Stimulated activated CD4-positive, alpha-beta T cell treated with anti-CD3 and anti-CD28 coated beads, Interleukin-15, amount 100 ng/mL, for 48 hours (primary cell): ENCODE results near the gene PTPRJ.
"Not testable (repeated sequence)": the region's sequence is repeated elsewhere in the genome, so short reads cannot be mapped to it uniquely, and the experiment has no call there.

ENCODE experiments used
- DNase-seq, 2 donors: peaks; one replicate each; pipeline ENCODE4 v3.0.0-alpha.2; 2020; ENCODE audit warnings: low read depth in 2 of 2

The PTPRJ gene

DNA sequence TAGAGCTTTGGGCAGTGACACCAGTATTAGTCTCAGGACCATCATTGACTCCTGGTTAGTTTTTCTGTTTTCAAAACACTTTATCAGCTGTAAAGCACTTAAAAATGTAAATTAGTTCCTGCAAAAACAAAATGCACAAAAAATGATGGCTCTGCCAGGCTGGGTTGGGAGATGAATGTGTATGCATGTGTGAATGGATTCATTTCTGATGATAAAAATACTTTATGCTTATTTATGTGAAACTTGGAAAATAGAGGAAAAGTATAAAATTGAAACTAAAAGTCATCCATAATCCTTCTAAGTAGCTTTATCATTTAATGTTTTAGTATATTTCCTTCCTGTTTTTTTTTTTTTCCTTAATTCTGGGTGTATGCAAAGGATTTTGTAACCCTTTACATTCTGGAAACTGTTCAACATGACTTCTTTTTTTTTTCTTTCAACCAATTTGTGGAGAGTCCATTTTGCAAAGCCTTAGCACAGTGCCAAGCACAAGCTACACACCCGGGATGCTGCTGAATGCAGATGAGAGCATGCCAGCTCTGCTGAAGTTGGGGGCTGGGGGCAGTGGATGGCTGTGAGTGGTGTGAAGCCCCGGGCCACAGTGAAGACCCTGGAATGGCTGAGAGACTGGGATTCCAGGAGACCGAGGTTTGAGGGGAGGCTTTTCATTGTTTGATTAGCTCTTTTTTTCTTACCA lies 37.6 kb downstream of the PTPRJ start:
- DNase-seq = no peak

DNA sequence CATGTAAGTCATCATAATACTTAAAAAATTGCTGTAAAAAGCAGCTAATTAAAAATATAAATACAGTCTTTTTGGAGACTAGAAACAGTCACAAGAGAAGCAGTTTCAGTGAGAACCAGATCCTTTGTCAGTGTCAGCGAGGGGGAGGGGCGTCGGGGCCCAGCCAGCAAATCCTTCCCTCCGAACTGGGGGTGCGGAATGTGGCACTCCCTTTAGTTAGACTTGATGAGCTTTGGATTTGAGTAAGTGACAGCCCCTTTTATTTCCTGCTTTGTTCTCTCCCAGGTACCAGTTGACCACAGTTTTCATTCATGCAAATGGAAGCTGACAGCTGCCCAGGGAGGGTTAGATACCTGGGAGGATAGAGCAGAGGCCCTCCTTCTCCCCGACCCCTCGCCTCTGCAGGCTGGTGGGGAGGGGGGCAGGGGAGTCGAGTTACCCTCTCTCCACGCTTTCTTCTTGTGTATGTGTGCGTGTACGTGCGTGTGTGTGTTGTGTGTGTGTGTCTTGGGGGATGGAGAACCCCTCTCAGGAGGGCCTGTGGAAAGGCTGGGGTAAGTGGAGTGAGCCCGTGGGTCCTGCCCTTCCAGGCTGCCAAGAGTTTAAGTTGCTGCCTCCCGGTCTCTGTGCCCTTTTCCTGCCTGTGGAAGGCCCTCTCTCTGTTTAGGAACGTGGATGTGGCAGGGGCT lies 38.3 kb downstream of the PTPRJ start:
- no peak for DNase-seq

DNA sequence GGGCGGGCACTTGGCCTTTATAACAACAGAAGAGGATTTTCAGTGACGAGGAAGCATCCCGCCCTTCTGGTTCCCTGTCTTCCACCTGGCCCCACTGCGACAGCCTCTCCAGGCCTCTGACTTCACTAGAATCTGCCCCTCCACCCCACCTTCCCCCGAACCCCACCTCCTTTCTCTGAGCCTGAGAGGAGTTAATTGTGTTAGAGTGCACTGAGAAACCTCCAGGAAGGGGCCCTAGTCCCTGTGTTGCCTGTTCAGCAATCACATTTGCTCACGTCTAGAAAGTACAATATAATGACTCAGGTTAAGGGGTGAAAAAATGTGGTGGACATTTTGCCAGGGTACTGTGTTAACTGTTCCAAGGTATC lies 38.8 kb downstream of the PTPRJ start:
- no peak for DNase-seq

DNA sequence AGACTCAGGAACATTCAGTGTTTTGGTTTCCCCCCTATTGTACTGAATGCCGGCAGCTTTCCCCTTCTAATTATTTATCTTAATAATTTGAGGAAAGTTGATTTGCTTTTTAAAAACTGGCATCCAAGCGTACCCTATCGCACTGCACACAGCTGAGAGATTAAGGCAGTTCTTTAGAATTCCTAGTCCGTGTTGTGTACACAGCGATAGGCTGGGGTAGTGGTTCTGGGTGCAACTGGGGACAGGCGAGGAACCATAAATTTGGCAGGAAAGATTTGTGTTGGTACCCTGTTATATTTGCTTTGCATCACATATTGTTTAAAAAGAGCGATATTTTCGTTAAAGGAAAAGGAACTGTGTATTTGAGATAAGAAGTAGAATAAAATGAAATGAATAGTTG lies 39.2 kb downstream of the PTPRJ start:
- DNase-seq = no peak

DNA sequence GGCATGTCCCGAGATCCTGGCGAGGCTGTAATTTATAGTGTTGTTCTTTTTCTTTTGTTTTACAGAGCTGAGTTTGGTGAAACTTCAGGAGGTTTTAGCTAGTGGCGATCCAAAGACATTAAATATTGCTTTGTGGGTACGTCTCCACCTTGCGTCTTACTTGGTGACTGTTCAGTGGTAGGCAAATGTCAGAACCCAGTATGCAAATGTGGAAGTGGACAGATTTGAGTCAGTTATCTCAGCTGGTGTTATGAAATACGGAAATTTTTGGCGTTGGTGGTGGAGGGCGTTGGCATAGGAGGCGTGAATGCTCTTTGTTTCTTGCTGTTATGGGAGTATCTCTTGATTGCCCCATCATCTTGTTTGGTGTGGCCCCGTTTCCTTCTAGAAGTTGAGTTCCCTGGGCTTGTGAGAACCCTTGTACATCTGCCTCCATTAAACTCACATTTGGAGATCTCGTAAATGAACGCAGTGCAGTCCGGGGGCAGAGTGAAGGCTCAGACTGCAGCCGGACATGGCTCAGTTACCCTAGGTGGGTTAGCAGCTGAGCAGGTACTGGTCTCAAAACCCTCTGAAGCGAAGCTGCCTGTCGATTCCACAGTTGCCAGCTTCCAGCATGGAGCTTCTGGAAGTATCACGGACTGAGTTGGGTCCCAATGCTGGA lies 39.9 kb downstream of the PTPRJ start:
- DNase-seq = no peak

DNA sequence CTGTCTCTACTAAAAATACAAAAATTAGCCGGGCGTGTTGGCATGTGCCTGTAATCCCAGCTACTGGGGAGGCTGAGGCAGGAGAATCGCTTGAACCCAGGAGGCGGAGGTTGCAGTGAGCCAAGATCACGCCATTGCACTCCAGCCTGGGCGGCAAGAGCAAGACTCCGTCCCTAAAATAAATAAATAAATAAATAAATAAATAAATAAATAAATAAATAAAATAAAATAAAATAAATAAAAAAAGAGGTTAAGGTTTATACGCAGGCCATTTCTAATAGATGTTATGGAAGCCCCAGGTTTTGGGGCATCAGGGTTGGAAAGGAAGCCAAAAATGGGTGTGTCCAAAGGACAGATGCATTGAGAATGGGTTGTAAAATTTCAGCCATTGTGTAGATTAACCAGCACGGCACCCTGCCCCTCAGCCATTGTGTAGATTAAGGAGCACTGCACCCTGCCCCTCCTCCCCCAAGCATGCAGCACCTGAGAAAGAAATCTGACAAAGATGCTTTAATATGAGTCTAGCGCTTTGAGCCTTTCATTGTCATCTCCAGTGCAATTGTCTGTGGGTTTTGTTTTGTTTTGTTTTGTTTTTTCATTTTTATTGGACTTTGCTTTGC lies 41.0 kb downstream of the PTPRJ start:
- DNase-seq = not testable (repeated sequence)

DNA sequence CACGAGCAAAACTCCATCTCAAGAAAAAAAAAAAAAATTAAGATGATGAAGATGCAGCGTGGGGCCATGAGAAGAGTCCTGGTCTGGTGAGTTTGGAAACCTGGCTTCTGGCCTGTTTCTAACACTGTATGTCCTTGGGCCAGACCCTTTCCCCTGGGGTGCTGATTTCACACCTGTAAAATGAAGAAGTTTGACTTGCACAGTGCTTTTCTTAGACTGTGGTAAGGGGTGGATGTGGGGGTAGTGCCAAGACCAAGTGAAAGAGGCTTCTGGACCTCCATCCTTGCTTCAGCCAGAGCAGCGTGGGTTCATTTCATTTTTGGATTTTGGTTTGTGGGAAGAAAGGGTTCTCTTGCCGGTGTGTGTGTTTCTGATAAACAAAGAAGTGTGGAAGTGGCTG lies 42.1 kb downstream of the PTPRJ start:
- no peak for DNase-seq

DNA sequence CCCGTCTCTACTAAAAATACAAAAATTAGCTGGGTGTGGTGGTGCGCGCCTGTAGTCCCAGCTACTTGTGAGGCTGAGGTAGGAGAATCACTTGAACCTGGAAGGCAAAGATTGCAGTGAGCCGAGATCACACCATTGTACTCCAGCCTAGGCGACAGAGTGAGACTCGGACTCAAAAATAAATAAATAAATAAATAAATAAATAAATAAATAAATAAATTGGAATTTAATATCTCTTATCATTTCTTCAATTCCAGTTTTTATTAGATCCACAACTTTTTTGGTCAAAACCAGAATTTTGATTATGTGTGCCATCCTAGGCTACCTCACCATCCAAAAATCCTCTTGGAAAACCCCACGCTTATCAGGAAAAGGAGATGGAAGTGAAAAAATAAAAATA lies 43.2 kb downstream of the PTPRJ start:
- not testable (repeated sequence) for DNase-seq

DNA sequence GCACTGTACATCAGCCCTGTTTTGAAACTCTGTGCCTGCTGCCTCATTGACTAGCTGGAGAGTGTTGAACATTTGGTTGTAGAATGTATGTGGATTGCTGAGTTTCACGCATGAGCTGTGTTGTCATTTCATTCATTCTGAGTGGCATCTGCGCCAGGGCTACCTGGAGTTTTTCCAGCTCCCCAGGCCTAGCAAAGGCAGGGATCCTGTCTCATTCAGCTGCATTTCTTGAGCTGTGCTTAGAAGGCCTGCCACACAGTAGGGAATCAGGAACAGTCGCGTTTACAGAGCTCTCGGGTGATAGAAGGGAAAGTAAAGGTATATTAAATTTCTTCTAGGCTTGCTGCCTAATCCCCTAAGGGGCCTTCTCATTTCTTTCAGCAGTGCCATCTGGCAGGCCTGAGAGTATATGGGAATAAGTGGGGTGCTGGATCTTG lies 44.3 kb downstream of the PTPRJ start:
- DNase-seq = no peak

DNA sequence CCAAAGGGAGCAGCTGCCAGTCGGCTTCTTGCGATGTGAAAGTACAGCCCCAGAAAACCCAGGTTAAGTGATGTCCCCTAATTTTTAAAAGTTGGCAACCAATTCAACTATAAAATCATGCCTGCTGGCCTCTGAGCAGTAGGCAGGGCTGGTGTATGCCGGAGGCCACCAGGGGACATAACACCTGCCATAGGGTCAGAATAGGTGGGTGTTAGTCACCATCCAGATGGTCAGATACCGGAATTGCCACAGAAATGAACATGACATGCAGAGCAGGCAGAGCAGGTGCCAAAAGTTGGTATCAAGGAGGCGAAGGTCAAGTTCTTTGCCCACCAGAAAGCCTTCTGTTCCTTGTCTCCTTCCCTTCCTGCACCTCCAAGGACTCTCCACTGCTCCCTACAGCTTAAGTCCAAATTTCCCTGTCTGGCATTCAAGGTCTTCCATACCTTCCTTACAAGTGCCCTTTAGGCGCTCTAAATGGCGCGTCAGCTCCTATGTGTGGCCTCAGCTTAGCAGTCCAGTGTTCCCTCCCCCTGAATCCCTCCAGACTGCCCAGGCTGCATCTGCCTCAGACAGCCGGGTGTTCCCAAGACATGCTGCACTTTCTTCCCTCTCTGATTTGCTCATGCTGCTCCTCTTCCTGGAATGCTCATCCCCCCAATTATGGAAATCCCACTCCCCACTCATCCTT lies 45.1 kb downstream of the PTPRJ start:
- DNase-seq = no peak

DNA sequence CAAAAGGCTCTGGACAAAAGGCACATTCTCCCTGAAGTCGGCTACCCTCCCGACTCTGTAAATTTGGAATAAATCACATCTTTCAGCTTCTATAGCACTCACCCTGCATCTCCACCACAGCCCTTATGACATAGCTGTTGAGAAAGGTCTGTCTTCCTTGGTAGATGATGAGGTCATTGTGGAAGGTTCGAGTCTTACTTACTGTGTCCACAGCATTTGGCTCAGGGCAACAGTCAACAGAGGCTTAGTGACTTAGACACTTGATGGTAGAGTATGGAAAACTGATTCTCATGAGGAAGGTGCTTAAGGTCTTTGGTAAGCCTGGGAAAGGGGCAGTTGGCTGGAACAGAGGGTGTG lies 45.6 kb downstream of the PTPRJ start:
- no peak for DNase-seq

DNA sequence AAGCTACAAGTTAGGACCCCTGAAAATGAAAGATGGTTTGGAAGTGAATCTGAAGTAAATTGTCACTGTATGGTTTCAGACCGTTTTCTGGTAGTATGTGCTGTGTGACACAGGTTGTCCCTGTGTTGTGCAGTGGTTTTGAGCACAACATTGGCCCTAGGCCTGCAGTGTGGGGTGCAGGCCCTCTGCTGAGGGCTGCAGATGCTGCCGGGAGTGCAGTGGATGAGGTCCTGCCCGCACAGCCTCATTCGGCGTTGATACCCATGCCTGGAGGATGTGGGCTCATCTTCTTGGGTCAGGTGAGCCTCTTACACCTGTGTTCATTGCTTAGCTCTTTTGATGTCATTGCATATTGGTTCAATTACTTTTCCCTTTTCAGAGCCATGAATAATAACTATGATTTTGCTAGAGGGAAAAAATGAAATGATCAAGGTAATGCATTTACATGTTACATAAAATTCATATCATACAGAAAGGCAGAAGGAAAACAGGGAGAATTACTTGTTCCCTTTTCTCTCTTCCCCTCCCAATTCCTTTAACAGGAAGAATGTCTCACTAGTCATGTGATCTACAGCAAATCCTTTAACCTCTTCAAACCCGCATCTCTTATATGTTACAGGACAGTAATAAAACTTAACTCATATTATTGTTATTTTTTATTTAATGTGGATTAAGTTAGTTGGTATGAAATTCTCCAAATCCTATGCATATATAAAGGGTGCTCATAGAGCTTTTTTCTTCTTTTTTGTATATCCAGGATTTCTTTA lies 48.7 kb downstream of the PTPRJ start:
- DNase-seq = no peak

DNA sequence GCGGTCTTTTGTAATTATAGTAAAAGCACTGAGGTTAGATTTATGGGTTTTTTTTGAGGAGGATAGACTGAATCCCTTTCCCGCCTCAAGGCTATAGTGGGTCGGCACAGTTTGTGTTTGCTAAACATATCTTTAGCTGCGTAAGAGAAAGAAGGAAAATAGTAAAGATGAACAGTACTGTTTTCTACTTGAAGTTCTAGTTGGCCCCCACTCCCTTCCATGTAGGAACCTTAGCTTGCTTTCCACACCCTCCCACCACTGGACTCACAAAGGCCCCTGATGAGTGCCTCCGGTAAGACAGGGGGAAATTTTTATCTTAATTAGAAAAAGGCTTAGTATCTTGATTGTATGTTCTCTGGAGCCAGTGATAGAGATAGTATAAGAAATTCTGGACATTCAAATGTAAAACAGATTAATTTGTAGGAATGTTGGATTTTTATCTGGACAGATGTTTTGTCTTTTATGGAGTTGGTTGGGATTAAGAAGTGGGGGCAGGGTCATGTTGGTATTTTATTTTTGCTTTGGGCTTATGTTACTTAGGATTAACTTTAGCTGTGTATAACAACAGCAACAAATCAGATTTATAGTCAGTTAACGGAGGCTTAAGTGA lies 49.4 kb downstream of the PTPRJ start:
- no peak for DNase-seq

DNA sequence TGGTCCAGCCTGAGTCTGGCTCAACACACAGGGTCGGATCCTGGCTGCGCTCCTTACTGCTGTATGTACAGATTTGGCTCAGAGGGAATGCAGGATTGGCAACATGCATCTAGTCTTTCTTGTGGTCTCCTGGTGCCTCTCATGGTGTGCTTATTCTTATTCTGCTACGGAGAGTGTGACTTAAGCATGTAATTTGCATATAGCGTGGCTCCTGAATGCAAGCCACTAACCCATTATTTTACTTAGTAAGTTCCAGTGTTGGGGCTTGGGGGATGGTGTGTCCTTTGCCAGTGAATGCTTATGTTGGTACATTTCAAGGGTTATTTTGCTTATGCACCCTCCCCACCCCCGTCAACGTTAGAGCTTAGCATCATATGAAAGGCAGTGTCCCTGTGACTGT lies 51.2 kb downstream of the PTPRJ start:
- no peak for DNase-seq

DNA sequence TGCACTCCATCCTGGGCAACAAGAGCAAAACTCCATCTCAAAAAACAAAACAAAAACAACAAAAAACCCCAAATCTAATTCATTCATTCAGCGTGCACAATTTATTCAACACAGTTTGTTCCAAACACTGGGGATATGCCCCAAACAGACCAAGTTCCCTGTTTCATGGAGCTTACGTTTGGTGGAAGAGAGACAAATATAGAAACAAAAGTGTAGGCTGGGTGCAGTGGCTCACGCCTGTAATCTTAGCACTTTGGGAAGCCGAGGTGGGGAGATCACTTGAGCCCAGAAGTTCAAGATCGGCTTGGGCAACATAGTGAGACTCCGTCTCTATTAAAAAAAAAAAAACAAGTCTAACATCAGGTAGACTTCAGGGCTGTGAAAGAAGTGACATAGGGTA lies 52.4 kb downstream of the PTPRJ start:
- DNase-seq = no peak

DNA sequence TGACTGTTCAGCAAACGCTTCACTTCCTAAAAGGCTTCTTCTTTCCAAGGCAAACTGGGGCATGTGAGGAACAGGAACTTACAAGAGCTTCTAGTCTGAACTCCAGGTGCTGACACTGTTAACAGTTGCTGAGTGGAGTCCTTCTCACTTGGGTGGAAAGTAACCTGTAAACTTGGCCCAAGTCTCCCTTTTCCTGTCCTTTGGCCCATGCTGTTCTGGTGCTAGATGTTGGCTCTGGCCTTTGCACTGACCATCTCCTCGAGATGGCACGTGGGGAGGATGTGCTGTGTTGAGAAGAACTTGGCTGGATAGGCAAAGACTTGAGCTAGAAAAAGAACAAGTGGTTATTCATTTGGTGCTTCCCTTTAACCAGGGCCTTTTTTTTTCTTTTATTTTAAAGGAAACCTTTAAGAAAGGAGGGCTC lies 53.6 kb downstream of the PTPRJ start:
- DNase-seq = no peak

DNA sequence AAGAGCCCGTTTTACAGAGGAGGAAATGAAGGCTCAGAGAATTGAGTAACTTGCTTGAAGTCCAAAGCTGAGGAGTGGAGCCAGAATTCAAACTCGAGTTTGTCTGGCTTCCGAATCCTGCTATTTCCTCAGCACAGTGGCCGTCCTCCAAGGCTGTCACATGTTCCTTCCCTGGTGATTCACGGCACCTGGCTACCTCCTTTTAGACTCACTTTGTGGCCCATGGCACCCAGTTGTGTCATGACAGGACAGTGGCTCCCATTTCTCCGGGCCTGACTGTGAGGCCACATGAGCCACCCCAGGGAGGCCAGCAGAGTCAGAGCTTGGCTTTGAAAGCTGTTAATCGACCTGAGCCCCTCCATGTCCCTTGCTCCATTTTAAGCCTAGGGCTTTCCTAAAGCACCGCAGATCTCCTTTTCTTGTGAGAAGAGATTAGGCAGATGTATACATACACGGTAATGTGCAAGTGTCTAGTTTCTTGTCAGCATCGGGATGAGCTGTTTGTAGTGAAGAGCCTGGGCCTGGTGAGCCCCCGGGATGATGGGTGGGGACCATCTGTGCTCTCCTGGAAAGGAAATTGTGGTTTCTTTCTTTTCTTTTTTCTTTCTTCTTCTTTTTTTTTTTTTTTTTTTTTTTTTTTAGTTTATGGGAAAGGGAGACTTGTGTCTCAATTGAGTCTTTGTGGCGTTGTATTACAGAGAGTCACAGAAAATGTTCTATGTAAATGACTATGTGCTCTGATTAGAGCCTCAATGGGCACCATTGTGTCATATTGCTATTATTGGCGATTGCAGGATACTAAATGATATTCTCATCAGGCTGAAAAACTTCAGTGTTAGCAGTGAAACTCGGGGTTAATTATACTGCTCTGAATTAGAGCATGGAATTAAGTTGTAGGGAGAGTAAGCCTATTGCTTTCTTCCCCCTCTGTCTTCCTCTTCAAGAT lies 54.8 kb downstream of the PTPRJ start:
- DNase-seq = no peak

DNA sequence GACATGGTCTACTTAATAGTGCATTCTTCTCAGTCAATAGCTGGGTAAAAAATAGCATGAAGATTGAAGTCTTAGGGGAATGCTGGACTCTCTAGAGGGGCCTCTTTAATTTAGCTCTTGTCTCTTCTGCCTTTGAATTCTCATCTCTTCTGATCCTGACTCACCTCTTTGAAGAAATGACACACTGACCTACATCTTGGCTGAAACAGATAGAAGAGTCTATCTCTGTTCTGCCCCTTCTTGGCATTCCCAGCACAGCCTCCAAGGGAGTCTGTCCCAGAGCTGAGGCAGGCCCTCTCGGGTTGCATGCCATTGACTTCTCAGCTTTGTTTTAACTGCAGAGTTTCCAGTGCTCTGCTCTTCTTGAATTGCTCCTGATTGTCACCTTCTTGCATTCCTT lies 55.7 kb downstream of the PTPRJ start:
- no peak for DNase-seq

DNA sequence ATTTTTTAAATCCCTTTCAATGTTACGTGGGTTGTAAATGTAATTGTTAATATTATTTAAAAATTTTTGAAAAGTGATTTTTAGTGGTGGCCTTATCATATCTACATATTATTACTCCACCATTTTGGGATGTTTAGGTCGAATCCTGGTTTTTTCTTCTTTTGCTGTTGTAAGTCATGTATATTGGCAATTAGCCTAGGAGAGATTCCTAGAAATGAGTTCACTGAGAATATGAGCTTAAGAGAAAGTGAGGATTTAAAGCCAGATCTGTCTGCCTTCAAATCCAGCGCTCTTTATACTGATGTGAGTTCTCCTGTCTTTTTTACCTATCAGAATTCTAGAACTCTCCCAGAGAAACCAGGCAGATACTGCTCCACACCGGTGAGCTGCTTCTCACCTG lies 56.1 kb downstream of the PTPRJ start:
- no peak for DNase-seq
